NCI-H774 (cell line): ENCODE data around the gene KRTAP12-2.
"Not testable (repeated sequence)": the region's sequence is repeated elsewhere in the genome, so short reads cannot be mapped to it uniquely, and the experiment has no call there.

Experiments
- DNase-seq: peaks from one replicate; lab custom pipeline; 2025; lab: John Stamatoyannopoulos, UW

KRTAP12-2 gene

GRCh38 chr21:44684077-44684476 is 17.4 kb upstream of the KRTAP12-2 start:
- no peak for DNase-seq

- no peak for DNase-seq
Observed at GRCh38 chr21:44682580-44683151, 15.9 kb upstream of the KRTAP12-2 start.

- DNase-seq, result peak; percentile 4
Observed at GRCh38 chr21:44681861-44682579, 15.3 kb upstream of the KRTAP12-2 start, which contains the start of gene KRTAP12-1. KRTAP12-1 (minus strand) TSS chr21:44682163; CDS start chr21:44682123, 40 bp downstream.

- no peak for DNase-seq
Observed at GRCh38 chr21:44681152-44681551, 14.4 kb upstream of the KRTAP12-2 start.

DNA sequence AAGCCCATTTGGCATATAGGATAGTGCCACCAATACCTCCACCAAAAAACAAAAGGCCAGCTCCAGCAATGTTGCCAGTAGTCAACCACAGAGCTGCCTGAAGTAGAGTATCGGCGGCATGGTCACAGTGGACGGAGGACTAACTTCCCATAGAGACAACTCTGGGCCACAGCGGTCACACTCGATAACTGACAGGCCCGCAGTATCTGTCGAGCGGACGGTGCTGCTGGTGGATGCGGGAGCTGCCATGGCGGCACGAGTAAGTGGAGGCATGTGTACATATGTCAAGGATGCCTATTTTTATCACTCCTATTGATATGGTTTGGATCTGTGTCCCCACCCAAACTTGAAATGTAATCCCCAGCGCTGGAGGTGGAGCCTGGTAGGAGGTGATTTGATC is 11.2 kb upstream of the KRTAP12-2 start:
- no peak for DNase-seq

- DNase-seq, result no peak
Observed at GRCh38 chr21:44671911-44672310, 5.2 kb upstream of the KRTAP12-2 start.

DNA sequence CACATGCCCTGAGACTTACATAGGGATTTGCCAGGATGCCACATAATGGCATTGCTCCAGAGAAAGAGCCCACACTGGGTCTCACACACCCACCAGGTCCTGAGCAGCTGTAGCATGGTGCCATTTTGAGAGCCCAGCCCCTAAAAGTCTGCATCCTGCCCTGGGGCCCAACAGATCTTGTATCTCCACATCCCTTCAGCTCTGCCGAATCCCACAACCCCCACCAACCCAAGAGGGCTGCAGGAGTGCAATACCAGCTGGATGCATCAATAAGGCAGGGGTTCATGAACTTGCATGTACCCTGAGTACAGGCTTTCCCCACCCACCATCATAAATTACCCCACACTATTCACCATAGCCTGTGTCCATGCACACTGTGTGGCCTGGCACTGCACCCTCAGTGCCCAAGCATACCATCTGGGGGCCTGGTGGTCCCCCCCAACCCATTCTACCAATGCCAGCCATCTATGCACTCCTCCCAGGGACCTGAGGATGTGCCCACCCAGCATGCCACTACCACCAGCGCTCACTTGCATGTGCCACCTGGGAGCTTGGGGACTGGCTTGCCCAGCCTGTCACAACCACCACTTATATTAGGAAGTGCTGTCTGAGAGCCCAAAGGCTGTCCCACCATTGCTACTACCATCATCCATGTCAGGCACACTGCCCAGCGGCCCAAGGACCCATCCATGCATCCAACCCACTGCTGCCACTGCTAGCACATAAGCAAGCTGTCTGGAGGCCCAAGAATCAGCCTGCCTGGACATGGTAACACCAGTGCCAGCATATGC is 4.1 kb upstream of the KRTAP12-2 start:
- no peak for DNase-seq

DNA sequence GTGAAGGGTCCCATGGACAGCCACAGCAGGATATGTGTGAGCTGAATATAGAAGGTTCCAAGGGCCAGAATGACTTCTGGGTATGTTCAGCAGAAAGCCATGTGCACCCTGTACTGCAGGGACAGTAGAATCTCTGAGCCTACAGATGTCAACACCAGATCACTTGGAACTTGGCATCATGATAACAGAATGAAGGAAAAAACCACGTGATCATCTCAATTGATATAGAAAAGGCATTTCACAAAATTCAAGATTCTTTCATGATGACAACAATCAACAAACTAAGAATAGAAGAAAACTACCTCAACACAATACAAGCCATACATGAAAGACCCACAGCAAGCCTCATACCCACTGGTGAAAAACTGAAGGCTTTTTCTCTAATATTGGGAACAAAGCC is 885 bp upstream of the KRTAP12-2 start:
- no peak for DNase-seq

- no peak for DNase-seq
Observed at GRCh38 chr21:44664691-44665090, 2.0 kb downstream of the KRTAP12-2 start.

DNA sequence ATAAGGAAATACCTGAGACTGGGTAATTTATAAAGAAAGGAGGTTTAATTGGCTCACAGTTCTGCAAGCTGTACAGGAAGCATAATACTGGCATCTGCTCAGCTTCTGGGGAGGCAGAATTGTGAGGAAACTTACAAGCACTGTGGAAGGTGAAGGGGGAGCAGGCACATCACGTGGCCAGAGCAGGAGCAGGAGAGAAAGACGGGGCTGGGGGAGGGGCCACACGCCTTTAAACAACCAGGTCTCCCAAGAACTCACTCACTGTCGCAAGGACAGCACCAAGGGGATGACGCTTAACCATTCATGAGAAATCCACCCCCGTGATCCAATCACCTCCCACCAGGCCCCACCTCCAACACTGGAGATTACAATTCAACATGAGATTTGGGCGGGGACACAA is 5.2 kb downstream of the KRTAP12-2 start:
- DNase-seq, result not testable (repeated sequence)

GRCh38 chr21:44658913-44659595 is 7.7 kb downstream of the KRTAP12-2 start:
- DNase-seq, result no peak

GRCh38 chr21:44658541-44658910 is 8.2 kb downstream of the KRTAP12-2 start:
- DNase-seq, result no peak

- DNase-seq, result no peak
Observed at GRCh38 chr21:44657635-44658540, 8.8 kb downstream of the KRTAP12-2 start, which contains the start of gene KRTAP12-3. KRTAP12-3 (plus strand) TSS chr21:44657932; CDS start chr21:44657980, 48 bp downstream.

- no peak for DNase-seq
Observed at GRCh38 chr21:44656868-44657267, 9.9 kb downstream of the KRTAP12-2 start.

GRCh38 chr21:44654576-44655175 is 12.1 kb downstream of the KRTAP12-2 start, which contains the start of gene KRTAP12-4:
KRTAP12-4 (minus strand) TSS chr21:44654659; CDS start chr21:44654614, 45 bp downstream.
- no peak for DNase-seq

DNA sequence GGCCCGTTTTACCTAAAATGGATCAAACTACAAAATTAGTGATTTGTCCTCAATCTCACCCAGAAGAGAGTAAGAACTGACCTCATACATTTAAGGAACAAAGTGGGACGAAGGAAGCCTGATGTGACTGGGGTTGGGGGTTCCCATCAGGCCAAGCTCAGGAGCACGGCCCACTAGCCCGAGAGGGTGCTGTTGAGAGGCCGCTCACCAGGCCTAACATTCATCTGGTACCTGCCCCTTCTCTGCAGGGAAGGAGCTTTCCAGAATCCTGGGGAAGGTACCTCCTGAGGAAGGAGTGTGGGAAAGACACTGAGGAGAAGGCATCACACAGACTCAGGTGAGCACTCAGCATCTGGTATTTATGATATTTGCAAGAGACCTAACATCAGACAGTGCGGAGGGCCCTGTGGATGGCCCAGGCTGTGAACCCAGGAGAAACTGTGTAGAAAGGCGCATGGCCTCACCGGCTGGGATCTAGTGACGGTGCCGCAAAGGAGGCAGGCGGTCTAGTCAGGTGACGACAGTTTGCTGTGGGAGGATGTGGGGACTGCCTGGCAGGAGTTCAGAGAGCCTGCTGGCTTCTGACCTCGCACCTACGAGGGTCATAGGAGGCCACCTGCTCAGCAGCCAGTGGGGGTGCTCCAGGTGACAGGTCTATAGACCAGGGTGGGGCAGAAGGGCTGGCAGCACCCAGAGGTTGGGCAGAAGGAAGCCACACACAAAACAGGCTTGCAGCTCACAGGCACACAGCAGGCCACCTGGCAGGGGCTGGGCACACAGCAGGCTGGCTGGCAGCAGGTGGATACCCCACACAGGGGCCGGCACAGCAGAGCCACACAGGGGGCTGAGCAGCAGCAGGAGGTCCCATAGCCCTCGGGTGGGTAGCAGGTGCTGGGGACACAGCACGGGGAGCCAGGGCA is 12.8 kb downstream of the KRTAP12-2 start:
- no peak for DNase-seq

GRCh38 chr21:44653123-44653522 is 13.6 kb downstream of the KRTAP12-2 start:
- no peak for DNase-seq

DNA sequence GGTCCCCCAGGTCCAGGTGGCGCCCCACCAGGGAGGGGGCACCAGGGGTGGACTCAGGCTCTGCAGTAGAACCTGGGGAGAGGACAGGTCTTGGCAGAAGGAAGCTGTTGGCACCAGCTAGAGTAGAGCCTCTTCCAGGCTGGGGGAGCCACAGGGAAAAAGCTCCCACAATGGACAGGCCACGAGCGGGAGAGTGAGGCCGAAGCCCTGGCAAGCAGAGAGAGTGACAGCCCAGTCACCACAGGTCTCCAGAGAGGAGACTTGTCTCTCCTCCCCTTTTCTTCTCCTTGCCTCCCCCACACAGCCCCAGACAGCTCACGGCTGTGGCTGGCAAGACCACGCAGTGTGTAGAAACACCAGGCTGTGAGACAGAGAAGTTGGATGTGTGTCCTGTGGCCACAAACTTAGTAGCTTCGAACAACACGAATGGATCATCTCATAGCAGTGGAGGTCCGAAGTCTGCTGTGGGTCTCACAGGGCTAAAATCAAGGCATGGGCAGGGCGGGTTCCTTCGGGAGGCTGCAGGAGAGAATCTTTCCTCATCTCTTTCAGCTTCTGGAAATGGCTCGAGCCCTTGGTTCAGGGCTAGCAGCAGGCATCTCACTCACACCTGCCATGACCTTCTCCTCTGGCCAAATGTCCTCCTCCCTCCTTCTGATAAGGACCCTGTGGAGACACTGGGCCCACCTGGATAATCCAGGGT is 15.6 kb downstream of the KRTAP12-2 start:
- DNase-seq, result no peak
